Measurements from ENCODE around the gene NMUR1. TPM values are rescaled to one million over a fixed set of nuclear protein-coding genes. Genes with fewer than 3 reads are reported as not detected.
A peak's percentile ranks its signal among the peaks of the same experiment; 100 is the strongest.

Gene NMUR1
- total RNA-seq, 1 donor from 2014 or later, result not detected

GRCh38 chr2:231488331-231488730, 41.9 kb downstream of the NMUR1 start:
- Mint-ChIP-seq H3K27ac (ENCODE audit: unreplicated experiment) (no peak overlapping the region), H3K36me3 (ENCODE audit: unreplicated experiment) (no peaks in the 10 kb centered on the region), H3K4me1 (ENCODE audit: unreplicated experiment) (no peaks in the 10 kb centered on the region), H3K4me3 (ENCODE audit: unreplicated experiment) (no peak overlapping the region), H3K27me3 (ENCODE audit: unreplicated experiment) (peaks cover 4% of the 10 kb centered on the region), H3K9me3 (ENCODE audit: unreplicated experiment) (no peaks in the 10 kb centered on the region)
- TF ChIP-seq CTCF (IDR thresholded peaks at IDR 0.05), result no peak
- DNase-seq (ENCODE audit: extremely low spot score, unreplicated experiment), result no peak

- Mint-ChIP-seq H3K4me3 (ENCODE audit: unreplicated experiment) (no peak overlapping the region), H3K27ac (ENCODE audit: unreplicated experiment) (no peak overlapping the region), H3K27me3 (ENCODE audit: unreplicated experiment) (no peaks in the 10 kb centered on the region), H3K4me1 (ENCODE audit: unreplicated experiment) (no peaks in the 10 kb centered on the region), H3K36me3 (ENCODE audit: unreplicated experiment) (no peaks in the 10 kb centered on the region), H3K9me3 (ENCODE audit: unreplicated experiment) (no peaks in the 10 kb centered on the region)
- DNase-seq (ENCODE audit: extremely low spot score, unreplicated experiment), result no peak
- no peak for TF ChIP-seq CTCF (IDR thresholded peaks at IDR 0.05)
These were observed 43.2 kb downstream of the NMUR1 start for GRCh38 chr2:231486851-231487596.

- Mint-ChIP-seq H3K36me3 (ENCODE audit: unreplicated experiment) (no peaks in the 10 kb centered on the region), H3K27me3 (ENCODE audit: unreplicated experiment) (no peaks in the 10 kb centered on the region), H3K9me3 (ENCODE audit: unreplicated experiment) (no peaks in the 10 kb centered on the region), H3K4me1 (ENCODE audit: unreplicated experiment) (no peaks in the 10 kb centered on the region), H3K4me3 (ENCODE audit: unreplicated experiment) (no peak overlapping the region), H3K27ac (ENCODE audit: unreplicated experiment) (no peak overlapping the region)
- TF ChIP-seq CTCF (IDR thresholded peaks at IDR 0.05), result no peak
- no peak for DNase-seq (ENCODE audit: extremely low spot score, unreplicated experiment)
These were observed 46.6 kb downstream of the NMUR1 start for GRCh38 chr2:231483398-231484329.

- Mint-ChIP-seq H3K9me3 (ENCODE audit: unreplicated experiment) (no peaks in the 10 kb centered on the region), H3K4me3 (ENCODE audit: unreplicated experiment) (no peak overlapping the region), H3K4me1 (ENCODE audit: unreplicated experiment) (no peaks in the 10 kb centered on the region), H3K36me3 (ENCODE audit: unreplicated experiment) (no peaks in the 10 kb centered on the region), H3K27ac (ENCODE audit: unreplicated experiment) (no peak overlapping the region), H3K27me3 (ENCODE audit: unreplicated experiment) (no peaks in the 10 kb centered on the region)
- DNase-seq (ENCODE audit: extremely low spot score, unreplicated experiment), result peak; percentile 89
- TF ChIP-seq CTCF (IDR thresholded peaks at IDR 0.05), result peak; percentile 86
These were observed 47.3 kb downstream of the NMUR1 start for GRCh38 chr2:231482806-231483391.

- H3K27ac Mint-ChIP-seq (ENCODE audit: unreplicated experiment), result no peak overlapping the region
- H3K4me1 Mint-ChIP-seq (ENCODE audit: unreplicated experiment), result no peaks in the 10 kb centered on the region
- no peaks in the 10 kb centered on the region for H3K9me3 Mint-ChIP-seq (ENCODE audit: unreplicated experiment)
- H3K36me3 Mint-ChIP-seq (ENCODE audit: unreplicated experiment), result no peaks in the 10 kb centered on the region
- TF ChIP-seq CTCF (IDR thresholded peaks at IDR 0.05), result no peak
- peaks cover 12% of the 10 kb centered on the region for H3K27me3 Mint-ChIP-seq (ENCODE audit: unreplicated experiment)
- H3K4me3 Mint-ChIP-seq (ENCODE audit: unreplicated experiment), result no peak overlapping the region
- no peak for DNase-seq (ENCODE audit: extremely low spot score, unreplicated experiment)
These were observed 49.5 kb downstream of the NMUR1 start for GRCh38 chr2:231480781-231481180.

Measured in osteocyte (in vitro differentiated cells).